Midbrain (tissue), 1 donor: ENCODE data around the gene GRN.
"Not testable (repeated sequence)": the region's sequence is repeated elsewhere in the genome, so short reads cannot be mapped to it uniquely, and the experiment has no call there.

Experiments used
- DNase-seq: peaks from one replicate; lab custom pipeline; 2025; lab: John Stamatoyannopoulos, UW

The GRN gene

DNA sequence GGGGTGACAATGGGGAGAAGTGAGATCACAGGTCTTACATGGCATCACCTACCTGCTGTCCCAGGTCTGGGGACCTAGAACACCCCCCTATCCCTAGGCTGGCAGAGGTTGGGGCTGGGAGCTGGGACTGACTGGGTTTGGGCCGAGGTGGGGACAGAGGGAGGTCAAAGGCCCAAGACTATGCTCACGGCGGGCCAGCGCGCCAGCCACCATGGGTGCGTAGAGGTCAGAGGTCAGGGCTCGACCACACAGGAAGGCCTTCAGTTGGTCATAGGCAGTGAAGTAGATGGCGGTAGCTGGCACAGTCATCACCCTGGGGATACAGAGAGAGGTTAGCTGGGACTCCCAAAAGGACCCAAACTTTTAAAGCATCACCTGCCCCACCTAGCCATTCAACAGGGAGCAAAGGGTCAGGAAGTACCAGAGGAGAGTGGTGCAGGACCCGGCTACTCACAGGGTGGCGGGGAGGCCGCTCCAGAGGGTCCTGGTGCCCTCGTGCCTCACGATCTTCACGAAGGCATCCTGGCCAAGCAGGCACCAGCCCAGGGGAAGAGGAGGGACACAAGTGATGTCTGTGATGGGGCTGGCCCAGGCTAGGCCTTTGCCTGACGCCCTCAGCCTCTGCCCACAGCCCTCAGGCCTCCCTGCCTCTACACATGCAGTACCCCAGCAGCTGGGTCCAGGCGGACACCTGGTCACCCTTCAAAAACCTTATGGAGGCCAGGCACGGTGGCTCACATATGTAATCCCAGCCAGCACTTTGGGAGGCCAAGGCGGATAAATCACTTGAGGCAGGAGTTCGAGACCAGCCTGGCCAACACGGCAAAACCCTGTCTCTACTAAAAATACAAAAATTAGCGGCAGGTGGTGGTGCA, 23.6 kb upstream of the GRN start:
- DNase-seq = no peak

DNA sequence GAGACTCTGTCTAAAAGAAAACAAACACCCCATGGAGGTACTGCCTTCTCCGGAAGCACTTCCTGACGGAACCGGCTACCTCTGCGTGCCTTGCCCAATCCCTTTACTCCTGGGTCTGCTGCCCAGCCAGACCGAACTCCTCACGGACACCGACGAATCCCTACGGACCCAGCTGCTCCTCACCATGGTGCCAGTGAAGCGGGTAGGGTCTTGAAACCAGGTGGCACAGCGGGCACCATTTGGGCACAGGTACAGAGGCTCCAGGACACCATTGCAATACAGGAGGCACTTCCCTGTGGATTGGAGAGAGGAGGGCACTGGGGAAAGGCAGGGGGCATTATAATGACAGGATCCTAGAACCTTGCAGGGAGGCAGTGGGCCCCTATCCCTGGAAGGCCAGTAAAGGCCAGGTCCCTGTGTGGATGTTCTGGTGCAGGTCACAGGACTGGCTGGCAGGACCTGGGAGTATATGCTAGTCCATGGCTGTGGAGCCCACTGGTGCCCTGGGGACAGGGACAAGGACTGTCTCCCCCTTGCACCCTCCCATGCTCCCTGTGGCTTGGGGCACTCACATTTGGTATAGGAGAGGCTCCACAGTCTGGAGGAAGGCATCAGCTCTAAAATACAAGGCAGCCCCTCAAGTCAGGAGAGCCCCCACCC, 22.7 kb upstream of the GRN start:
- DNase-seq = no peak

DNA sequence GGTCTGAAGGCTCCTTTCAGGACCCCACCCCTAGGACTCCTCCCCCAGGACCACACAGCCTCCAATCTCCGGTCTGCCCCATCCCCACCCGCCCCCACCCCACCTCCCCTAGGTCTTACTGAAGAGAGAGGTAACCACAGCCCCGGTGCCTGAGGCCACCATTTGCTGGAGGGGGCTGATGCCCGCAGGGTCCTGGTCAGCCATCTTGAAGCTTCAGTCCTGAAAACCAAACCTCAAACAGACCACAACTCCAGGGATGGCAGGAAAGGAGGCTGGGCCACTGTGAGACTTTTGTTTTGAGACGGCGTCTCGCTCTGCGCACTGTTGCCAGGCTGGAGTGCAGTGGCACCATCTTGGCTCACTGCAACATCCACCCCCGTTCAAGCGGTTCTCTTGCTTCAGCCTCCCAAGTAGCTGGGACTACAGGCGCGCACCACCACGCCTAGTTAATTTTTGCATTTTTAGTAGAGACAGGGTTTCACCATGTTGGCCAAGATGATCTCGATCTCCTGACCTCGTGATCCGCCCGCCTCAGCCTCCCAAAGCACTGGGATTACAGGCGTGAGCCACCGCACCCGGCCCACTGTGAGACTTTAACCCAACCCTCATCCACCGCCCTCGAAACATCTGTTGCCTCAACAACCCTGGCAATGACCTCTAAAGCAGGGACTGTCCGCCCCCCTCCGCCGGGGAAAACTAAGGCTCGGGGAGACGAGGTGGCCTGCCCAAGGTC, 21.6 kb upstream of the GRN start:
- DNase-seq = no peak

DNA sequence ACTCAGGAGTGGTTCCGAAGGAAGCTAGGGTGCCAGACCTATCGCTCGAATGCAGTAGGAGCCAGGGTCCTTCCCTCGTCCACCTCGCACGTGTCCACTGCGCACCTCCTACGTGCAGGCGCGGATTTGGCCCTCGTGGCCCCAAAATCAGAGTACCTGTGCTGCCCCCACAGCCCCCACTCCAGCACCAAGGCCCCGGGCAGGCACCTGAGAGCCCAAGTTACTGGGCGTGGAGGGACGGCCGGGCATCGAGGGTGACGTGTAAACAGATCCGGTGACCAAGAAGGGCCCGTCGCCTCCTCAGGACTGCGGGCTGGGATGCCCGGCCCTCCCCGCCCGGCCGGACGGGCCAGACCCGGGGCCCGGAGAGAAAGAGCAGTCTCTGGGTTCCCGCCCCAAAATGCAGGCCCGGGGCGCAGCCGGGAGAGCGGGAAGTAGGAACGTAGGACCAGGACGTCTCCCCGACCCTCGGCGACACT, 21.0 kb upstream of the GRN start:
- DNase-seq = no peak

DNA sequence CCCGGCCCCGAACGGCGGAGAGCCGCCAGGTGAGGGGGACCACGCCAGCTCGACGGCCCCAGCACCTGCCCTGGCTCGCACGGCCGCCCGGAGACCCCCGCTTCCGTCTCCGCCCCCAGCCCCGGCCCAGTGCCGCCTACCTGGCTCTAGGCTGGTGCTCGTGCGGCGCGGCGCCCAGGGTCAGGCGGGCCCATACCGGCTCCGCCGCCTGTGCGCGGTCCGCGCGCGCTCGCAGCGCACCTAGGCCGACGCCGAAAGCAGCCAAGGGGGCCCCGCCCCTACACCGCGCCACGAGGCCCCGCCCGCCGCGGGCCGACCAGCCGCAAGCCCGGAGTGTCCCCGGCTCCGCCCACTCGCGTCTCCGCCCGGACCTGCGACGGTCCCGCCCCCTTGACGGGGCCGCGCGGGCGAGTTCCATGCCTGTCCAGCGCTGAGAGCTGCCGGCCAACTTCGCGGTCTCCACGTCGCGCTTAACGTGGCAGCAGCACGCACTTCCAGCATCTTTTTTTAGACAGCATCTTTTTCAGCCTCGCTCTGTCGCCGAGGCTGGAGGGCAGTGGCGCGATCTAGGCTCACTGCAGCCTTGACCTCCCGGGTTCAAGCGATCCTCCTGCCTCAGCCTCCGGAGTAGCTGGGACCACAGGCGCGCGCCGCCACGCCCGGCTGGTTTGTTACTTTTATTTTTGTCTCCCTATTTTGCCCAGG, 20.4 kb upstream of the GRN start, which contains the start of gene SLC25A39:
SLC25A39 (minus strand) TSS at position 253 of the 705 bp plus-strand sequence. CDS start 1,261 bp downstream, outside the sequence.
- DNase-seq = peak; percentile 96

DNA sequence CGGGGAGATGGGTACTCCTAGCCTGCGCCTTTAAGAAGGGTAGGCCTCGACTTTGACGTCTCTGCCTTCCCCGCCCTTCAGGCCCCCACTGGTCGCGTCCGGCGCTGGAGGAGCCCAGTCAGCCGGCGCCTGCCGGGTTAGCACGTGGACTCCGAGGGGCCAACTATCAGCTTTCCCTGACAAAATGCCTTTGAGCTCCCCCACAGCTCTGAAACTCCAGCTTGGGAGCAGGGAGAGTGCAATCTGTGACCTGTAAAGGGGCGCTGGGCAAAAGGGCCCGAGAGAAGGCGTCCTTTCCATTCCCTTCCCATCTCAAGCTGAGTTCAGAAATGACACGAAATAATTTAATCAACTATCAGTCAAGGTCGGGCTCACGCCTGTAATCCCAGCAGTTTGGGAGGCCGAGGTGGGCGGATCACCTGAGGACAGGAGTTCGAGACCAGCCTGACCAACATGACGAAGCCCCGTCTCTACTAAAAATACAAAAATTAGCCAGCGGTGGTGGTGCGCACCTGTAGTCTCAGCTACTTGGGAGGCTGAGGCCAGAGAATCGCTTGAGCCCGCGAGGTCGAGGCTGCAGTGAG, 18.1 kb upstream of the GRN start:
- peak; percentile 97 for DNase-seq

DNA sequence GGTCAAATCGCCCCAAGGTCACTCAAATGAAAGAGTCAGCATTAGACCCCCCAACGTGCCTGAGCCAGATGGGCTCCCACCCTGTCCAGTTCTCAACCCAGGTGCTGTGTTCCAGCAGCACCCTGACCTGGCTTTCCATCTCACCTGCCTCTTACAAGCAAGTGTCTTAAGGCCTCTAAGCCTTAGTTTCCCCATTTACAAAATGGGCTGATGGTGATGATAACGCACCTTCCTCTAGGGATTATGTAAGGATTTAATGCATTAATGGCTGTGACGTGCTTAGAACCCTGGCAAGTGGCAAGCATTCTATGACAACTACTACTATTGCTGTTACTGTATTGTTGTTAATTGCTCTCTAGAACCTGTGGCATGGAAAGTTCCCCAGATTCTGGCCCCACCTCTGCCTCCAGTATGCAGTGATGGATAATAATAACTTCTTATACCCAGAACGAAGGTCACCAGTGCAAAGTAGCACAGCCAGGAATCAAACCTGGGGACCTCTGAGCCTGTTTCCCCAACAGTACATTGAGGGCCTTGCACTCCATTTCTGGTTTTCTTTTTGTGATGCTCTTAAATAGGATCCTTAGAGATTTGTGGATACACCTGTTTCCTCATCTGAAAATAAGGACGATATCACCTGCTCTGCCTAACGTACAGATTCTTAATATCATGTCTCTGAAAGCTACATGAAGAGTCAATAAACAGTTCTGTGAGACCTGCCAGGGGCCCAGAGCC, 17.2 kb upstream of the GRN start:
- DNase-seq = no peak

DNA sequence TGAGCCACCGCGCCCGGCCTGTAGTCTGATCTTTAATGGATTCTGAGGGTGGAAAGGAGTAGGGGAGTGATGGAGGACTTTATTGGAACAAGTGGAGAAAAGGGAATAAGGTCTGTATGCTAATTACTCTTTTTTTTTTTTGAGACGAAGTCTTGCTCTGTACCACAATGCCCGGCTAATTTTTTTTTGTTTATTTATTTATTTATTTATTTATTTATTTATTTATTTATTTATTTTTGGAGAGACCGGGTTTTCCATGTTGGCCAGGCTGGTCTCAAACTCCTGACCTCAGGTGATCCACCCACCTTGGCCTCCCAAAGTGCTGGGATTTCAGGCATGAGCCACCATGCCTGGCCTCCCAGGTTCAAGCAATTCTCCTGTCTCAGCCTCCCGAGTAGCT, 15.6 kb upstream of the GRN start:
- not testable (repeated sequence) for DNase-seq

DNA sequence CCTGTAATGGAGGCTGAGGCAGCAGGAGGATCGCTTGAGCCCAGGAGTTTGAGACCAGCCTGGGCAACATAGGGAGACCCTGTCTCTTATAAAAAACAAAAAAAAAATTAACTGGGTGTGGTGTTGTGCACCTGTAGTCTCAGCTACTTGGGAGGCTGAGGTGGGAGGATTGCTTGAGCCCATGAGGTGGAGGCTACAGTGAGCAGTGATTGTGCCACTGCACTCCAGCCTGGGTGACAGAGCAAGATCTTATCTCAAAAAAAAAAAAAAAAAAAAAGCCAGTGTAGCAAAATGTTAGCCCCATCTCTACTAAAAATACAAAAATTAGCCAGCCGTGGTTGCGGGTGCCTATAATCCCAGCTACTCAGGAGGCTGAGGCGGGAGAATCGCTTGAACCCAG, 14.8 kb upstream of the GRN start:
- DNase-seq = not testable (repeated sequence)

DNA sequence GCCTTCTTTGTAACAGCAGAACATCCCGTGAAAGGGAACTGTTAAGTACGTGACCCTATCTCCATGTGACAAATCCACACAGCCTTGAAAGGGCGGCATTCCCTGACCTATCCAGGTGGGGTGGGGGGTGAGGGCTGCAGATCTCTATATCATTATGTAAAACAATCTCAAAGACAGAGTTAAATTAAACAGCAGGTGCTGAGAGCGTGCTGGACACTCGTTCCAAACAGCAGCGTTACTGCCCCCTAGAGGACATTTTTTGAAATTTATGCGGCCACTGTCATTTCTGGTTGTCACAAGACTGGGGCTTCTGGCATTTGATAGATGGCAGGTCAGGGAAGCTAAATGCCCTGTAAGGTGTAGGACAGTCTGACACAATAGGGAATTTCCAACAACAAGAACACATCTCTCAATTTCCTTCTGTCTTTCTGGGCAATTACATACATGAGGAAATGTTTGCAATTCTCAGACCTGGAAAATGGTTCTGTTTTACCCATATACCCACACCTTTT, 13.8 kb upstream of the GRN start:
- peak; percentile 86 for DNase-seq

DNA sequence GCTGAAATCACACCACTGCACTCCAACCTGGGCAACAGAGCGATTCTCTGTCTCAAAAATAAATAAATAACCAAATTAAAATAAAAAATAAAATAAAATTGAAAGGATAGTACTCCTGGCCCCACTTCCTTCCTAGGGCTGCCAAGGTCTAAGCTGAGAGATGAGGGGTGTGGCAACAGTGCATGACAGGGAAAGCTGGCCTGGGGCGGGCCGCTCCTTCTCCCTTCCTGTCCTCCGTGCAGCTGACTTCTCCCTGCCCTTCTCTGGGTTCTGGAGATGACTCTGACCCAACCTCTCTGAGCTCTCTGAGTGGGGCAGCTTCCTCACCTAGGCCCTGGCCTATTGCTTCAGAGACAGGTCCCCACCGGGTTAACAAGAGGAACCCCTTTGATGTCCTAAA, 11.7 kb upstream of the GRN start:
- no peak for DNase-seq

DNA sequence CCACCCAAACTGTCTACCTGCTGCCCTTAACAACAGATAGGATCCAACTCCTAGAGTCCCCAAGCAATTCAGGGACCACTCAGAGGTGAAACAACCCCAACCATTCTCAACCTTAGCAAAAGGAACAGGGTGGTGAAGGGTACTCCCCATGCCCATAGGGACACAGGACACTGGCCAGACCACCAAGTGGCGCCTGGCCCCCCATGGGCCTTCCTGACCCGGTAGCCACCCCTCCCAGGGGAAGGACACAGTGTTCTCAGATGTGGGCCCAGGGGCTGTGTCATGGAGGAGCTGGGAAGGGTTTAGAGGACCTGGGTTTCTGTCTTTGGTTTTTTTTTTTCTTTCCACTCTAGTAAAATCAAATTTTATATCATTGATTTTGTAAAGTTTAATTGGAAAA, 10.8 kb upstream of the GRN start:
- no peak for DNase-seq

DNA sequence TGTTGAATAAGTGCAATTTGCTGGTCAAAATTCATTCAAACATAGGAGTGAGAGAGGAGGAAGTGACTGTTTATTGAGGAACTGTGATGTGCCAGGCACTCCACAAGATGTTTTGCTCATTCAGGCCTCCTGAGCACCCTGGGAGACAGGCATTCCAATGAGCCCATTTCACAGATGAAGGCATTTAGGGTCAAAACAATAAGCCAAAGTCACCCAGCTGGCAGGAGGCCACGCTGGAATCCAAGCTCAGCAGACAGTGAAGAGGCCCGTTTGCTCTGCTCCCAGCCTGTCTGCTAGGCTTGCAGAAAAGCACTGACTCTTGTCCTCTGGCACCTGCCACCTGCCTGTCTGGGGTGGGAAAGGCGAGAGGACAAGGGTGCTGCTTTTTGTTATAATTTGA, 10.4 kb upstream of the GRN start:
- DNase-seq = no peak

DNA sequence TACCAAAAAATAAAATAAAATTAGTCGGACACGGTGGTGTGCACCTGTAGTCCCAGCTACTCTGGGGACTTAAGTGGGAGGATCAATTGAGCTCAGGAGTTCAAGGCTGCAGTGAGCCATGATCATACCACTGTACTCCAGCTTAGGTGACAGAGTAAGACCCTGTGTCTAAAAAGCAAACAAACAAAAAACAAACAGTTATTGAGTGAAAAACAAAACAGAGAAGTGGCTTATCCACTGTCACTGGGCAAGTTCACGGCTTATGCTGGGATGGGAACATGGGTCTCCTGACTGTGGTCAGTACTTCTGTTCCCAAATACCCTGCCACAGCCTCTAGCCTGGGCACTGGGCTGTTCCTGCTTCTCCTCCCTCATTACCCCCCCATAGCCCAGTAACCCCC, 9.5 kb upstream of the GRN start:
- no peak for DNase-seq

DNA sequence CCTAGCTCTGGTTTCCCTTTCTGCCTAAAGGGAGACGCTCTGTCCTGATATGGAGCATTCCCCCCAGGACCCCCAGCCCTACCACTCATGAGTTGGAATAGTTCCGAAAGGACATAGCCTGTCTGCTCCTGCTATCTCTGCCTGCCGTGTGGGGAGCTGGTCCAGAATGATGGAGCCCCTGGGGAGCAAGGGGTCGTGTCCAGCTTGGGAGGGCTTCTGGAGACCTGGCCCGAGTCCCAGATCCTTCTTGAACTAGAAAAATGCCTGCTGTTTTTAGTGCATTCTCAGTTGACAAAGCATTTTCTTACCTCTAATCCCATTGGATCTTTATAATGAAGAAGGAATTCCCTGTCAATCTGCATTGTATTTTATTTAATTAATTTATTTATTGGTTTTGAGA, 9.1 kb upstream of the GRN start:
- DNase-seq = no peak

DNA sequence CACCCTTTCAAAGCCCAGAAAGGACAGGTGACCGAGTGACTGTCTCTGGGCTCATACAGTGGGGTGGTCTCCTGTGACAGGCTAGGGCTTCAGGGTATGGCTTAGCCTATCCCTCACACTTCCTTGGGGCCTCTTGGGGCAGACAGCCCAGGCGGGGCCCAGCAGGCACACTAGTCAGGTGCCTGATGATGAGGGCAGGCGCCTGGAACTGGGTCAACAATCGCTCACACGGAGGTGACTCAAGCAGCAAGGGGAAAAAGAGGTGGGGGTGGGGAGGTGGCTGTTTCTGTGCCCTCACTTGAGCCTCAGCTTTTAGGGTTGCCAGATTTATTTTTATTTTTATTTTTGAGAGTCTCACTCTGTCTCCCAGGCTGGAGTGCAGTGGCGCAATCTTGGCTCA, 6.4 kb upstream of the GRN start:
- no peak for DNase-seq

DNA sequence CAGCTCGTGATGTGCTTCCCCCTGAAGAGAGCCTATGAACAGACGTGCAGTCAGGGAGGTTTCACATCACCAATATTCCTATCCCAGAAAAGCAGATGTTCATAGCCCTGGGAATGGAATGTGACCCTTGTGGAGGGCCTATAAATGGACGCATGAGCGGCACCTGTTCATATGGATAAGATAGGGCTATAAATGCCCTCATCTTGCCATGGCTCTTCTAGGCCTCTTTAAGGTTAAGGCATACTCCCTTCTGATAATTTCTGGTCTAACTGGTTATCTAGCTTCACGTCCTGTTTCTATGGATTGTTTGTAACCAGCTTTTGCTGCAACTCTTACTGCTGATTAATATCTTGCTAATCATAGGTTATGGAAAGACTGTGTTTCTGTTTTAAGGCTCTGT, 4.5 kb upstream of the GRN start:
- not testable (repeated sequence) for DNase-seq

DNA sequence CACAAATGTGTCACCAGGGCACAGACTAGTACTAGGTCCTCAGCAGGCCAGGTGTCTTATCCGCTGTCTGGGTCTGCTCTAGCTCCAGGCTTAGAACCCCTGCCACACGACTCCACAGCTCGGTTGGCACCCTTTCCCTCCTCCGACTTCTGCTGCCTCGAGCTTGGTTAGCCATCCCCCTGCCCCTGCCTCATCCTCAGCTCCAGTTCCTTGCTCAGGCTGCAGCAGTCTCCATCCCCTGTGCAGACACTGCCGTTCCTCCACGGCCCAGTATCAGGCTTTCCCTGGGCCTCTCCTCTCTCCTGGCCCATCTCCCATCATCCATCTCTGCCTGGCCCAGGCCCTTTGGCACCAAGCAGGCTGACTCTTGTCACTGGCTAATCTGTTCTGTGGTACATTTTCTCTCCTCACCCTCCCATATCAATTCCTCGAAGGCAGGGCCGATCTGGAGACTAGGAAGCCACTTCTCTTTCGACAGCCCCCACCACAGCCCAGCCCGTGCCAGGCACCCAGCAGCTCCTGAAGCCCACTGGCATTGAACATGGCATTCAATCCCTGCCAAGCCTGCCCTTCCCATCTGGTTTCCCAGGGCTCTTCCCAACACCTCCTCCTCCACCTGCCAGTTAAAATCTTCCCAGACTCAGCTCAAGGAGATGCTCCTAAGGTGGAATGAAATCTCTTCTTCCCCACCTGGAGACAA, 1.4 kb upstream of the GRN start:
- no peak for DNase-seq

DNA sequence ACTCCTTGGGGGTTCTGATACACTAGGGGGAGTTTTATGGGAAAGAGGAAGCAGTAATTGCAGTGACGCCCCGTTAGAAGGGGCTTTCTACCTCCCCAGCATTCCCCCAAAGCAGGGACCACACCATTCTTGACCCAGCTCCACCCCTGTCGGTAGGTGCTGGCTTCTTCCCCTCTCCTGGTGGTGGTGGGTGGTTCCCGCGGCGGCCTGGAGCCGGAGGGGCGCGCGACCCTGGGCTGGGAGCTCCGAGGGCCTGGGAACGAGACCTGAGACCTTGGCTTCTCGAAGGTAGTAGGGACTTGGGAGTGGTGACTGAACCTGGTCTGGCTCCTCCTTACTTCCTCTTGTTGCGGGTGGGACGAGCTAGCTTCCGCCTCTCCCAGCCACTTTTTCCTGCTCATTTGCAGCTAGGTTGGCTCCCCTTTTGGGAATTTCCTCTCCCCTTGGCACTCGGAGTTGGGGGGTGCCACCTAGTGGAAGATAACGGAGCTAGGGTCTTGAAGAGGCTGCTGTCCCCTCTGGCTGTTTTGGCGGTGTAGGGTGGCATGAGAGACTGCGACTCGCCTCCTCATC, 438 bp downstream of the GRN start:
- DNase-seq = peak; percentile 64
